ENCODE data around the gene RBM6.
"Not testable (repeated sequence)": the region's sequence is repeated elsewhere in the genome, so short reads cannot be mapped to it uniquely, and the experiment has no call there.

DNA sequence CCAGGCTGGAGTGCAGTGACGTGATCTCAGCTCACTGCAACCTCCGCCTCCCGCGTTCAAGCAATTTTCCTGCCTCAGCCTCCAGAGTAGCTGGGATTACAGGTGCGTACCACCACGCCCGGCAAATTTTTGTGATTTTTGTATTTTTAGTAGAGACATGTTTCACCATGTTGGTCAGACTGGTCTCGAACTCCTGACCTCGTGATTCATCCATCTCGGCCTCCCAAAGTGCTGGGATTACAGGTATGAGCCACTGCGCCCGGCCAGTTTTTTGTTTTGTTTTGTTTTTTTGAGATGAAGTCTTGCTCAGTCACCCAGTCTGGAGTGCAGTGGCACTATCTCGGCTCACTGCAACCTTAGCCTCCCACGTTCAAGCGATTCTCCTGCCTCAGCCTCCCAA lies 7.7 kb upstream of the RBM6 start:
- TF ChIP-seq, protein P1, sequence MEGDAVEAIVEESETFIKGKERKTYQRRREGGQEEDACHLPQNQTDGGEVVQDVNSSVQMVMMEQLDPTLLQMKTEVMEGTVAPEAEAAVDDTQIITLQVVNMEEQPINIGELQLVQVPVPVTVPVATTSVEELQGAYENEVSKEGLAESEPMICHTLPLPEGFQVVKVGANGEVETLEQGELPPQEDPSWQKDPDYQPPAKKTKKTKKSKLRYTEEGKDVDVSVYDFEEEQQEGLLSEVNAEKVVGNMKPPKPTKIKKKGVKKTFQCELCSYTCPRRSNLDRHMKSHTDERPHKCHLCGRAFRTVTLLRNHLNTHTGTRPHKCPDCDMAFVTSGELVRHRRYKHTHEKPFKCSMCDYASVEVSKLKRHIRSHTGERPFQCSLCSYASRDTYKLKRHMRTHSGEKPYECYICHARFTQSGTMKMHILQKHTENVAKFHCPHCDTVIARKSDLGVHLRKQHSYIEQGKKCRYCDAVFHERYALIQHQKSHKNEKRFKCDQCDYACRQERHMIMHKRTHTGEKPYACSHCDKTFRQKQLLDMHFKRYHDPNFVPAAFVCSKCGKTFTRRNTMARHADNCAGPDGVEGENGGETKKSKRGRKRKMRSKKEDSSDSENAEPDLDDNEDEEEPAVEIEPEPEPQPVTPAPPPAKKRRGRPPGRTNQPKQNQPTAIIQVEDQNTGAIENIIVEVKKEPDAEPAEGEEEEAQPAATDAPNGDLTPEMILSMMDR (conservative IDR thresholded peaks at IDR 0.05; ENCODE audit: low read depth in 2 of 2): not testable (repeated sequence)
- TF ChIP-seq, protein P2, sequence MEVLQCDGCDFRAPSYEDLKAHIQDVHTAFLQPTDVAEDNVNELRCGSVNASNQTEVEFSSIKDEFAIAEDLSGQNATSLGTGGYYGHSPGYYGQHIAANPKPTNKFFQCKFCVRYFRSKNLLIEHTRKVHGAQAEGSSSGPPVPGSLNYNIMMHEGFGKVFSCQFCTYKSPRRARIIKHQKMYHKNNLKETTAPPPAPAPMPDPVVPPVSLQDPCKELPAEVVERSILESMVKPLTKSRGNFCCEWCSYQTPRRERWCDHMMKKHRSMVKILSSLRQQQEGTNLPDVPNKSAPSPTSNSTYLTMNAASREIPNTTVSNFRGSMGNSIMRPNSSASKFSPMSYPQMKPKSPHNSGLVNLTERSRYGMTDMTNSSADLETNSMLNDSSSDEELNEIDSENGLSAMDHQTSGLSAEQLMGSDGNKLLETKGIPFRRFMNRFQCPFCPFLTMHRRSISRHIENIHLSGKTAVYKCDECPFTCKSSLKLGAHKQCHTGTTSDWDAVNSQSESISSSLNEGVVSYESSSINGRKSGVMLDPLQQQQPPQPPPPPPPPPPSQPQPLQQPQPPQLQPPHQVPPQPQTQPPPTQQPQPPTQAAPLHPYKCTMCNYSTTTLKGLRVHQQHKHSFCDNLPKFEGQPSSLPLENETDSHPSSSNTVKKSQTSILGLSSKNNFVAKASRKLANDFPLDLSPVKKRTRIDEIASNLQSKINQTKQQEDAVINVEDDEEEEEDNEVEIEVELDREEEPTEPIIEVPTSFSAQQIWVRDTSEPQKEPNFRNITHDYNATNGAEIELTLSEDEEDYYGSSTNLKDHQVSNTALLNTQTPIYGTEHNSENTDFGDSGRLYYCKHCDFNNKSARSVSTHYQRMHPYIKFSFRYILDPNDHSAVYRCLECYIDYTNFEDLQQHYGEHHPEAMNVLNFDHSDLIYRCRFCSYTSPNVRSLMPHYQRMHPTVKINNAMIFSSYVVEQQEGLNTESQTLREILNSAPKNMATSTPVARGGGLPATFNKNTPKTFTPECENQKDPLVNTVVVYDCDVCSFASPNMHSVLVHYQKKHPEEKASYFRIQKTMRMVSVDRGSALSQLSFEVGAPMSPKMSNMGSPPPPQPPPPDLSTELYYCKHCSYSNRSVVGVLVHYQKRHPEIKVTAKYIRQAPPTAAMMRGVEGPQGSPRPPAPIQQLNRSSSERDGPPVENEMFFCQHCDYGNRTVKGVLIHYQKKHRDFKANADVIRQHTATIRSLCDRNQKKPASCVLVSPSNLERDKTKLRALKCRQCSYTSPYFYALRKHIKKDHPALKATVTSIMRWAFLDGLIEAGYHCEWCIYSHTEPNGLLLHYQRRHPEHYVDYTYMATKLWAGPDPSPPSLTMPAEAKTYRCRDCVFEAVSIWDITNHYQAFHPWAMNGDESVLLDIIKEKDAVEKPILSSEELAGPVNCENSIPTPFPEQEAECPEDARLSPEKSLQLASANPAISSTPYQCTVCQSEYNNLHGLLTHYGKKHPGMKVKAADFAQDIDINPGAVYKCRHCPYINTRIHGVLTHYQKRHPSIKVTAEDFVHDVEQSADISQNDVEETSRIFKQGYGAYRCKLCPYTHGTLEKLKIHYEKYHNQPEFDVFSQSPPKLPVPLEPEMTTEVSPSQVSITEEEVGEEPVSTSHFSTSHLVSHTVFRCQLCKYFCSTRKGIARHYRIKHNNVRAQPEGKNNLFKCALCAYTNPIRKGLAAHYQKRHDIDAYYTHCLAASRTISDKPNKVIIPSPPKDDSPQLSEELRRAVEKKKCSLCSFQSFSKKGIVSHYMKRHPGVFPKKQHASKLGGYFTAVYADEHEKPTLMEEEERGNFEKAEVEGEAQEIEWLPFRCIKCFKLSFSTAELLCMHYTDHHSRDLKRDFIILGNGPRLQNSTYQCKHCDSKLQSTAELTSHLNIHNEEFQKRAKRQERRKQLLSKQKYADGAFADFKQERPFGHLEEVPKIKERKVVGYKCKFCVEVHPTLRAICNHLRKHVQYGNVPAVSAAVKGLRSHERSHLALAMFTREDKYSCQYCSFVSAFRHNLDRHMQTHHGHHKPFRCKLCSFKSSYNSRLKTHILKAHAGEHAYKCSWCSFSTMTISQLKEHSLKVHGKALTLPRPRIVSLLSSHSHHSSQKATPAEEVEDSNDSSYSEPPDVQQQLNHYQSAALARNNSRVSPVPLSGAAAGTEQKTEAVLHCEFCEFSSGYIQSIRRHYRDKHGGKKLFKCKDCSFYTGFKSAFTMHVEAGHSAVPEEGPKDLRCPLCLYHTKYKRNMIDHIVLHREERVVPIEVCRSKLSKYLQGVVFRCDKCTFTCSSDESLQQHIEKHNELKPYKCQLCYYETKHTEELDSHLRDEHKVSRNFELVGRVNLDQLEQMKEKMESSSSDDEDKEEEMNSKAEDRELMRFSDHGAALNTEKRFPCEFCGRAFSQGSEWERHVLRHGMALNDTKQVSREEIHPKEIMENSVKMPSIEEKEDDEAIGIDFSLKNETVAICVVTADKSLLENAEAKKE (CRISPR knock-in tag; IDR thresholded peaks at IDR 0.05): not testable (repeated sequence)
- TF ChIP-seq EZH2phosphoT487 (IDR thresholded peaks at IDR 0.05; ENCODE audit: unreplicated experiment); JUNB (IDR thresholded peaks at IDR 0.05; ENCODE audit: unreplicated experiment); CREB1 (CRISPR knock-in tag; IDR thresholded peaks at IDR 0.05; ENCODE audit: low read depth); POLR2AphosphoS5 (IDR thresholded peaks at IDR 0.05; ENCODE audit: low read depth); EZH2 (IDR thresholded peaks at IDR 0.05; ENCODE audit: low read depth, unreplicated experiment); STAT1 (IDR thresholded peaks at IDR 0.05; ENCODE audit: unreplicated experiment); ZNF331 (CRISPR knock-in tag; IDR thresholded peaks at IDR 0.05; ENCODE audit: low read depth): not testable (repeated sequence)
- TF ChIP-seq, protein P3, sequence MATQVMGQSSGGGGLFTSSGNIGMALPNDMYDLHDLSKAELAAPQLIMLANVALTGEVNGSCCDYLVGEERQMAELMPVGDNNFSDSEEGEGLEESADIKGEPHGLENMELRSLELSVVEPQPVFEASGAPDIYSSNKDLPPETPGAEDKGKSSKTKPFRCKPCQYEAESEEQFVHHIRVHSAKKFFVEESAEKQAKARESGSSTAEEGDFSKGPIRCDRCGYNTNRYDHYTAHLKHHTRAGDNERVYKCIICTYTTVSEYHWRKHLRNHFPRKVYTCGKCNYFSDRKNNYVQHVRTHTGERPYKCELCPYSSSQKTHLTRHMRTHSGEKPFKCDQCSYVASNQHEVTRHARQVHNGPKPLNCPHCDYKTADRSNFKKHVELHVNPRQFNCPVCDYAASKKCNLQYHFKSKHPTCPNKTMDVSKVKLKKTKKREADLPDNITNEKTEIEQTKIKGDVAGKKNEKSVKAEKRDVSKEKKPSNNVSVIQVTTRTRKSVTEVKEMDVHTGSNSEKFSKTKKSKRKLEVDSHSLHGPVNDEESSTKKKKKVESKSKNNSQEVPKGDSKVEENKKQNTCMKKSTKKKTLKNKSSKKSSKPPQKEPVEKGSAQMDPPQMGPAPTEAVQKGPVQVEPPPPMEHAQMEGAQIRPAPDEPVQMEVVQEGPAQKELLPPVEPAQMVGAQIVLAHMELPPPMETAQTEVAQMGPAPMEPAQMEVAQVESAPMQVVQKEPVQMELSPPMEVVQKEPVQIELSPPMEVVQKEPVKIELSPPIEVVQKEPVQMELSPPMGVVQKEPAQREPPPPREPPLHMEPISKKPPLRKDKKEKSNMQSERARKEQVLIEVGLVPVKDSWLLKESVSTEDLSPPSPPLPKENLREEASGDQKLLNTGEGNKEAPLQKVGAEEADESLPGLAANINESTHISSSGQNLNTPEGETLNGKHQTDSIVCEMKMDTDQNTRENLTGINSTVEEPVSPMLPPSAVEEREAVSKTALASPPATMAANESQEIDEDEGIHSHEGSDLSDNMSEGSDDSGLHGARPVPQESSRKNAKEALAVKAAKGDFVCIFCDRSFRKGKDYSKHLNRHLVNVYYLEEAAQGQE (IDR thresholded peaks at IDR 0.05; ENCODE audit: unreplicated experiment): not testable (repeated sequence)
- TF ChIP-seq, protein P4, sequence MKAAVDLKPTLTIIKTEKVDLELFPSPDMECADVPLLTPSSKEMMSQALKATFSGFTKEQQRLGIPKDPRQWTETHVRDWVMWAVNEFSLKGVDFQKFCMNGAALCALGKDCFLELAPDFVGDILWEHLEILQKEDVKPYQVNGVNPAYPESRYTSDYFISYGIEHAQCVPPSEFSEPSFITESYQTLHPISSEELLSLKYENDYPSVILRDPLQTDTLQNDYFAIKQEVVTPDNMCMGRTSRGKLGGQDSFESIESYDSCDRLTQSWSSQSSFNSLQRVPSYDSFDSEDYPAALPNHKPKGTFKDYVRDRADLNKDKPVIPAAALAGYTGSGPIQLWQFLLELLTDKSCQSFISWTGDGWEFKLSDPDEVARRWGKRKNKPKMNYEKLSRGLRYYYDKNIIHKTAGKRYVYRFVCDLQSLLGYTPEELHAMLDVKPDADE (IDR thresholded peaks at IDR 0.05): not testable (repeated sequence)

Data from GM23338 (cell line).